A549 (cell line): ENCODE data around the gene AMOTL1. TPM values are rescaled to one million over a fixed set of nuclear protein-coding genes. Genes with fewer than 3 reads are reported as not detected.

Experiments used
- ATAC-seq, 2 experiments: fragments of 200-7000 bp in 1 of 2; fragments of >200 bp in 1 of 2; cut with Nextera tagmentation in 1 of 2; cut with Tn5 transposase in 1 of 2; 3 replicates each; pipeline versions ENCODE4 v1.8.0 to v1.9.1; 2018 to 2020; ENCODE audit warnings: mild to moderate bottlenecking in 1 of 2, moderate library complexity in 1 of 2
- CTCF ChIA-PET: fragments of 300-600 bp; sonication (Branson Sonifier 250); formaldehyde crosslinking; extraction: SDS; loops from one replicate; lab custom pipeline; 2021; ENCODE audit warnings: antibody characterized with exemption, inconsistent platforms; lab: Yijun Ruan, JAX
- POLR2A ChIA-PET: fragments of 350-600 bp; formaldehyde crosslinking; extraction: SDS; loops from one replicate; lab custom pipeline; 2021; ENCODE audit warnings: antibody characterized with exemption, inconsistent platforms; lab: Yijun Ruan, JAX
- DNase-seq, 2 experiments: peaks; one replicate each; pipeline versions ENCODE4 v3.0.0 to v3.0.0-alpha.2; 2011 to 2016; ENCODE audit warnings: low read depth in 1 of 2, low spot score in 1 of 2
- FAIRE-seq: peaks from 2 replicates; lab custom pipeline; 2011; peaks lifted over from hg19 to GRCh38; lab: Jason Lieb, UNC
- H3K27ac ChIP-seq, 2 experiments: fragments of >200 bp; sonication (Bioruptor Twin); formaldehyde crosslinking; 3 replicates each; pipeline ENCODE4 v1.5.1; 2016 to 2017
- H3K4me1 ChIP-seq: fragments of >200 bp; sonication (Bioruptor Twin); formaldehyde crosslinking; 3 replicates; pipeline ENCODE4 v1.6.1; 2016
- H3K4me2 ChIP-seq: fragments of >200 bp; sonication (Bioruptor Twin); formaldehyde crosslinking; 3 replicates; pipeline ENCODE4 v1.6.1; 2016
- H3K4me3 ChIP-seq: fragments of >200 bp; sonication (Bioruptor Twin); formaldehyde crosslinking; 3 replicates; pipeline ENCODE4 v1.5.1; 2016
- H3K9me3 ChIP-seq: fragments of >200 bp; sonication (Bioruptor Twin); formaldehyde crosslinking; 3 replicates; pipeline ENCODE4 v1.6.1; 2016
- ATOH8 ChIP-seq: fragments of 250-450 bp; sonication (Bioruptor Pico); IDR thresholded peaks from 2 replicates; pipeline ENCODE4 v1.5.0; 2020; ENCODE audit warnings: low read depth, mild to moderate bottlenecking, moderate library complexity
- BCL3 ChIP-seq: fragments of >200 bp; sonication (Bioruptor Twin); formaldehyde crosslinking; IDR thresholded peaks from 3 replicates; pipeline ENCODE4 v1.6.1; 2016
- CHD4 ChIP-seq: fragments of 200-600 bp; sonication (generic); IDR thresholded peaks from 2 replicates; pipeline ENCODE4 v1.6.1; 2016; ENCODE audit warnings: antibody characterized with exemption, mild to moderate bottlenecking, borderline replicate concordance
- CTCF ChIP-seq: fragments of >200 bp; sonication (Bioruptor Twin); formaldehyde crosslinking; IDR thresholded peaks from 3 replicates; pipeline ENCODE4 v1.5.1; 2016
- ELK1 ChIP-seq: fragments of 150-350 bp; IDR thresholded peaks from 2 replicates; pipeline ENCODE4 v1.6.1; 2014; ENCODE audit warnings: low read depth, mild to moderate bottlenecking, low read length
- FOSL2 ChIP-seq, 2 experiments: fragments of 450-650 bp in 1 of 2; fragments of >200 bp in 1 of 2; sonication (Bioruptor Twin) in 1 of 2; formaldehyde crosslinking; IDR thresholded peaks; 2 replicates each; pipeline versions ENCODE4 v1.5.0 to v1.6.1; 2016 to 2020; ENCODE audit warnings: mild to moderate bottlenecking in 1 of 2, moderate library complexity in 1 of 2
- FOXS1 ChIP-seq: fragments of 250-450 bp; sonication (Bioruptor Pico); IDR thresholded peaks from 2 replicates; pipeline ENCODE4 v1.5.0; 2020; ENCODE audit warnings: mild to moderate bottlenecking, moderate library complexity
- GATA3 ChIP-seq: IDR thresholded peaks from 2 replicates; pipeline ENCODE4 v1.6.1; 2012; ENCODE audit warnings: borderline replicate concordance
- HDAC2 ChIP-seq: fragments of 200-600 bp; sonication (generic); IDR thresholded peaks from 2 replicates; pipeline ENCODE4 v1.6.1; 2016
- HOXA7 ChIP-seq: fragments of 250-450 bp; sonication (Bioruptor Pico); IDR thresholded peaks from 2 replicates; pipeline ENCODE4 v1.5.0; 2020; ENCODE audit warnings: mild to moderate bottlenecking, moderate library complexity
- HOXB5 ChIP-seq: fragments of 250-450 bp; sonication (Bioruptor Pico); IDR thresholded peaks from 2 replicates; pipeline ENCODE4 v1.5.0; 2020; ENCODE audit warnings: mild to moderate bottlenecking, moderate library complexity
- MAFK ChIP-seq: fragments of 450-650 bp; IDR thresholded peaks from 2 replicates; pipeline ENCODE4 v1.6.1; 2014; ENCODE audit not compliant: partially characterized antibody
- MYC ChIP-seq: IDR thresholded peaks from 2 replicates; pipeline ENCODE4 v1.6.1; 2012; ENCODE audit warnings: mild to moderate bottlenecking, inconsistent platforms, low read length, improper control_type of control experiment, borderline replicate concordance
- NFE2L2 ChIP-seq: fragments of 150-350 bp; conservative IDR thresholded peaks from 2 replicates; pipeline ENCODE4 v1.6.1; 2014; ENCODE audit warnings: low read length
- NR3C1 ChIP-seq: fragments of >200 bp; sonication (Bioruptor Twin); formaldehyde crosslinking; IDR thresholded peaks from 3 replicates; pipeline ENCODE4 v1.6.1; 2017
- PHF8 ChIP-seq: fragments of 200-600 bp; sonication (generic); IDR thresholded peaks from 2 replicates; pipeline ENCODE4 v1.6.1; 2016; ENCODE audit warnings: low read depth, mild to moderate bottlenecking, antibody characterized with exemption, moderate library complexity, borderline replicate concordance
- RARB ChIP-seq: fragments of 250-450 bp; sonication (Bioruptor Pico); IDR thresholded peaks from 2 replicates; pipeline ENCODE4 v1.8.0; 2021; ENCODE audit warnings: mild to moderate bottlenecking, moderate library complexity
- RCOR1 ChIP-seq: fragments of 150-350 bp; IDR thresholded peaks from 2 replicates; pipeline ENCODE4 v1.6.1; 2014; ENCODE audit warnings: antibody characterized with exemption, low read length, low read depth
- REST ChIP-seq: fragments of 200-600 bp; sonication (generic); IDR thresholded peaks from 2 replicates; pipeline ENCODE4 v1.6.1; 2016; ENCODE audit warnings: antibody characterized with exemption, mild to moderate bottlenecking, moderate library complexity
- RFX5 ChIP-seq: fragments of 450-650 bp; IDR thresholded peaks from 2 replicates; pipeline ENCODE4 v1.7.1; 2014; ENCODE audit warnings: antibody characterized with exemption, mild to moderate bottlenecking, moderate library complexity
- TFCP2L1 ChIP-seq: fragments of 250-450 bp; sonication (Bioruptor Pico); IDR thresholded peaks from 2 replicates; pipeline ENCODE4 v1.5.0; 2021; ENCODE audit warnings: mild to moderate bottlenecking
- ZC3H11A ChIP-seq: fragments of 450-650 bp; IDR thresholded peaks from 2 replicates; pipeline ENCODE4 v1.6.1; 2014; ENCODE audit warnings: antibody characterized with exemption, mild to moderate bottlenecking
- ZSCAN20 ChIP-seq: fragments of 250-450 bp; sonication (Bioruptor Pico); IDR thresholded peaks from 2 replicates; pipeline ENCODE4 v1.8.0; 2022; ENCODE audit warnings: mild to moderate bottlenecking, moderate library complexity
- WGBS: methylation state at CpG from one replicate; pipeline ENCODE4 v1.1.6; 2017; ENCODE audit errors: missing lambda C conversion rate; 5-methylcytosine and 5-hydroxymethylcytosine counted together
- polyA plus RNA-seq, 4 experiments: library from polyadenylated mRNA; depleted of rRNA in 3 of 4; stranded (reverse); fragments of >200 nt; fragmentation: RNase III in 1 of 4; extraction: RNeasy Plus Mini Kit Qiagen cat#74134 plus additional on column Dnase treatment in 1 of 4; gene quantifications; 2 replicates in 3 of 4; 3 replicates in 1 of 4; pipeline ENCODE4 v1.2.3, GENCODE V29; 2011 to 2017

The AMOTL1 gene
- polyA plus RNA-seq, 2 of the 4 experiments (the other 2 are of a cell fraction): 3.9 to 12.2 TPM

- Histone ChIP-seq H3K4me1 (no peaks in the 10 kb centered on the region), H3K4me3 (no peak overlapping the region), H3K27ac (no peak overlapping the region)
- no peak for FAIRE-seq
- WGBS: 87% methylated on average over 6 of the region's 6 CpGs
- POLR2A ChIA-PET: no interaction called here
- no peak for TF ChIP-seq REST
- TF ChIP-seq ZSCAN20 (CRISPR knock-in tag): no peak
- TF ChIP-seq GATA3: no peak
- TF ChIP-seq TFCP2L1 (CRISPR knock-in tag): no peak
- no peak for TF ChIP-seq ATOH8 (CRISPR knock-in tag)
- no peak for TF ChIP-seq FOXS1 (CRISPR knock-in tag)
- no peak for TF ChIP-seq ELK1
- no peak for TF ChIP-seq NR3C1
- no peak for TF ChIP-seq CTCF
- TF ChIP-seq MYC: no peak
- TF ChIP-seq HOXB5 (CRISPR knock-in tag): no peak
- TF ChIP-seq CHD4: no peak
- no peak for TF ChIP-seq RARB (CRISPR knock-in tag)
- TF ChIP-seq BCL3: no peak
- TF ChIP-seq HDAC2: no peak
- no peak for TF ChIP-seq HOXA7
- TF ChIP-seq, all 56 proteins: peak for 0
- CTCF ChIA-PET: interaction anchor here (0.6 to 0.9 kb wide), 3 partner anchors 17 to 261 kb away, joined by 3 to 4 read pairs (median 4); no protein-coding TSS in a partner anchor
- ATAC-seq (no peak), DNase-seq (no peak)
- no peaks in the 10 kb centered on the region for H3K9me3 ChIP-seq
- H3K4me2 ChIP-seq: no peak overlapping the region
Observed at GRCh38 chr11:94856443-94856842, 88.3 kb downstream of the AMOTL1 start.

GRCh38 chr11:94857337-94857736 lies 89.2 kb downstream of the AMOTL1 start:
- no peak overlapping the region for H3K27ac ChIP-seq
- H3K4me2 ChIP-seq: no peak overlapping the region
- H3K4me3 ChIP-seq: no peak overlapping the region
- ATAC-seq (no peak), FAIRE-seq (no peak), DNase-seq (no peak)
- no peaks in the 10 kb centered on the region for H3K9me3 ChIP-seq
- ChIA-PET POLR2A (no interaction called here), CTCF (interaction anchor here (1.0 kb wide), 1 partner anchor 234 kb away, joined by 4 read pairs; no protein-coding TSS in a partner anchor)
- no peak for TF ChIP-seq HOXA7
- no peak for TF ChIP-seq FOSL2 (IDR thresholded peaks at IDR 0.05)
- TF ChIP-seq FOSL2 (CRISPR knock-in tag; IDR thresholded peaks at IDR 0.05): no peak
- no peak for TF ChIP-seq CHD4
- no peak for TF ChIP-seq RFX5
- TF ChIP-seq RCOR1: no peak
- TF ChIP-seq HOXB5 (CRISPR knock-in tag): no peak
- no peak for TF ChIP-seq ZC3H11A
- no peak for TF ChIP-seq MYC
- no peak for TF ChIP-seq NFE2L2
- TF ChIP-seq TFCP2L1 (CRISPR knock-in tag): no peak
- no peak for TF ChIP-seq MAFK
- TF ChIP-seq ZSCAN20 (CRISPR knock-in tag): no peak
- no peak for TF ChIP-seq PHF8
- 89% methylated on average over 2 of the region's 2 CpGs for WGBS
- no peaks in the 10 kb centered on the region for H3K4me1 ChIP-seq
